Keratinocyte (primary cell): Measurements from ENCODE around the gene FARP1.

ENCODE experiments used
- EZH2 ChIP-seq: IDR thresholded peaks from one replicate; pipeline ENCODE4 v1.6.1; 2012; ENCODE audit warnings: inconsistent platforms, mild to moderate bottlenecking, low read length, moderate library complexity
- TF ChIP-seq, protein P1 (sequence below), 3 experiments: IDR thresholded peaks in 1 of 3; conservative IDR thresholded peaks in 1 of 3; optimal IDR thresholded peaks in 1 of 3; 2 replicates in 2 of 3; 3 replicates in 1 of 3; pipeline versions ENCODE3 to v1.5.1; 2011; ENCODE audit warnings: low read length in 3 of 3, mild to moderate bottlenecking in 3 of 3, moderate library complexity in 2 of 3, control low read depth in 1 of 3, inconsistent platforms in 1 of 3; ENCODE audit not compliant: insufficient read depth in 2 of 3; ENCODE audit errors: extremely low read depth in 1 of 3

DNA sequence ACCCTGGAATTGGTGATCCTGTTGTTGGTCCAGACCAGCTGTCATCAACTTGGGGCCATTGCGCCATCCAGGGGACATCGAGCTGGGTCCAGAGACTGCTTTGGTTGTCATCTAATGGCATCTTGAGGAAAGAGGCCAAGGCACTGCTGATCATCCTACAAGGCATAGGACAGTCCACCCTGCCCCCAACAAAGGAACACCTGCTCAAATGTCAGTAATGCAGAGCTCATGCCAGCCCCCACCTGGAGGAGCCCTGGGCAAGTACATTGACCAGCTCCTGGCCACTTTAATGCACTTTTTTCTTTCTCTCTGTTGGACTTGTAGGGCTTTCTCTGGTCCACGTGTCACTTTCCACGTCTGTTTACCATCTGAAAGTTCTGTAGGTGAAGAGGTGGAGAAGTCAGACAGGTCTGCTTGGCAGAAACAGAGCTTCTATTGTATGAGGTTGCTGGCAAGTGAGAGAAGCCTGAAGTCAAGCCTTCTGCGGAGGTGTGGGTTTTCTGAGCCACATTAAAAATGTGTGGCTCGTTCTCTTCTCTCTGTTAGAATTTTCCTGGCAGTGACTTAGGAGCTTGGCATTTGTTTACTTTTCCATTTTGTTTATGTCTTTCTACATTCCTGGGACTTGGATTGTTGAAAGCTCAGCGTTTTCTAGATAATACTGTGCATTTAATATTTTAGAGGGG is 158.2 kb downstream of the FARP1 start:
- TF ChIP-seq, protein P1, sequence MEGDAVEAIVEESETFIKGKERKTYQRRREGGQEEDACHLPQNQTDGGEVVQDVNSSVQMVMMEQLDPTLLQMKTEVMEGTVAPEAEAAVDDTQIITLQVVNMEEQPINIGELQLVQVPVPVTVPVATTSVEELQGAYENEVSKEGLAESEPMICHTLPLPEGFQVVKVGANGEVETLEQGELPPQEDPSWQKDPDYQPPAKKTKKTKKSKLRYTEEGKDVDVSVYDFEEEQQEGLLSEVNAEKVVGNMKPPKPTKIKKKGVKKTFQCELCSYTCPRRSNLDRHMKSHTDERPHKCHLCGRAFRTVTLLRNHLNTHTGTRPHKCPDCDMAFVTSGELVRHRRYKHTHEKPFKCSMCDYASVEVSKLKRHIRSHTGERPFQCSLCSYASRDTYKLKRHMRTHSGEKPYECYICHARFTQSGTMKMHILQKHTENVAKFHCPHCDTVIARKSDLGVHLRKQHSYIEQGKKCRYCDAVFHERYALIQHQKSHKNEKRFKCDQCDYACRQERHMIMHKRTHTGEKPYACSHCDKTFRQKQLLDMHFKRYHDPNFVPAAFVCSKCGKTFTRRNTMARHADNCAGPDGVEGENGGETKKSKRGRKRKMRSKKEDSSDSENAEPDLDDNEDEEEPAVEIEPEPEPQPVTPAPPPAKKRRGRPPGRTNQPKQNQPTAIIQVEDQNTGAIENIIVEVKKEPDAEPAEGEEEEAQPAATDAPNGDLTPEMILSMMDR (optimal IDR thresholded peaks at IDR 0.05 in 1 of 3, IDR thresholded peaks at IDR 0.05 in 1 of 3, conservative IDR thresholded peaks at IDR 0.05 in 1 of 3; ENCODE audit: extremely low read depth in 1 of 3, insufficient read depth in 2 of 3, low read length in 3 of 3): no peak
- TF ChIP-seq EZH2: no peak
